Measurements from ENCODE around the gene HTD2.

Gene HTD2

DNA sequence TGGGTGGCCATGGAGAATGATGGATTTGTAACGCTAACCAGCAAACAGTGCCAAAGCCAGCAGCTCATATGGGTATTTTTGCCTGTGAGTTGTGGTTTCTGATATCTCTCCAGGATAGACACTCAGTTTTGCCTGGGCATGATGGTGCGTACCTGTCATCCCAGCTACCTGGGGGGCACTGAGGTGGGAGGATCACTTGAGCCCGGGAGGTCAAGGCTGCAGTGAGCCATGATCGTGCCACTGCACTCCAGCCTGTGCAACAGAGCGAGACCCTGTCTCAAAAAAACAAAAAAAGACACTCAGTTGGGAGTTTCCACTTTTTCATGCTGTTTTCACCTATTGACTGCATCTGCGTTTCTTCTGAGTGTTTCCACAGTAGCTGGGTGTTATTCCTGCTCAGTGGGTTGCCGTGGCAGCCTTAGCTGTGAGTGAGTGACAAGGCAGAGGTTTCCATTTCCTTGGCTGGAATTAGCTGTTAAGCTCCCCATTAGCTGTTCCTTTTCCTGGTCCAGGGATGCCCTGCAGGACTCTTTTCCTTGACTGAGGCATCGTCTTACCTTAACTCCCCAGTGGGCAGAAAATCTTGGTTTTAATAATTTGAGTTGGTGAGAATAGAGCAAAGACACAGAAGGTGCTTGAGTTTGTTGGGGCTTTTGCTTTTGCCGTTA, 14.5 kb upstream of the HTD2 start:
- H3K27me3 ChIP-seq, result no peaks in the 10 kb centered on the region
- H4K20me1 ChIP-seq, result no peaks in the 10 kb centered on the region
- H3K27ac ChIP-seq, result no peak overlapping the region
- H3K36me3 ChIP-seq, result peaks cover 21% of the 10 kb centered on the region
- H3K4me2 ChIP-seq, result no peak overlapping the region
- H3K4me1 ChIP-seq, result no peaks in the 10 kb centered on the region
- no peak overlapping the region for H3K4me3 ChIP-seq
- no peak for TF ChIP-seq Cebpa-rat (IDR thresholded peaks at IDR 0.05)
- H3K9me3 ChIP-seq, result peaks cover 16% of the 10 kb centered on the region
- no peak overlapping the region for H3K9ac ChIP-seq

DNA sequence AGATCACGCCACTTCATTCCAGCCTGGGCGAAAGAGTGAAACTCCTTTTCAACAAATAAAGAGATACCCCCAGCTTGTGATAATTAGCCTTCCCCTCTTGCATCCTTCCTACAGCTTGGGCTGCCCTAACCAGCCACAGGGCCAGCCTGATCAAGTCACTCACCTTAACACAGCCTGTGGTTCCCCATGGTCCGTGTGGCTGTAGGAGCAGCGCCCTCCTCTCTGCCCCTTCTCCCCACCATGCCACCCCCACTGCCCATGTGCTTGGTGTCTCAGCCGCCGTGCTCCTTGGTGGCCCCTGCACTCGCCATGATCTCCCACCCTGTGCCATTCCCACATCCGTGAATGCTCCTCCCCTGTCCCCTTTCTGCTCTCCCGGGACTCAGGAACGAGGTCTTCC, 13.5 kb upstream of the HTD2 start:
- TF ChIP-seq Cebpa-rat (IDR thresholded peaks at IDR 0.05), result no peak

DNA sequence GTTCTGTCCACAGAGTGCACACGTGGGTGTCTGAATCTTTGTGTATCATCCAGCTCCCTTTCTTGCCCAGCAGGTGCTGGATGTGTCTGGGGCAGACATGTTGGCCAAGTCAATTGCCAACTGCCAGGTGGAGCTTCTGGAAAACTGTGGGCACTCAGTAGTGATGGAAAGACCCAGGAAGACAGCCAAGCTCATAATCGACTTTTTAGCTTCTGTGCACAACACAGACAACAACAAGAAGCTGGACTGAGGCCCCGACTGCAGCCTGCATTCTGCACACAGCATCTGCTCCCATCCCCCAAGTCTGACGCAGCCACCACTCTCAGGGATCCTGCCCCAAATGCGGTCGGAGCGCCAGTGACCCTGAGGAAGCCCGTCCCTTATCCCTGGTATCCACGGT, 12.8 kb upstream of the HTD2 start:
- H4K20me1 ChIP-seq, result no peaks in the 10 kb centered on the region
- H3K4me1 ChIP-seq, result no peaks in the 10 kb centered on the region
- no peak overlapping the region for H3K9ac ChIP-seq
- H3K27me3 ChIP-seq, result no peaks in the 10 kb centered on the region
- peaks cover 5% of the 10 kb centered on the region for H3K36me3 ChIP-seq
- H3K9me3 ChIP-seq, result peaks cover 12% of the 10 kb centered on the region; the same call in 1 of the 2 replicates
- no peak for TF ChIP-seq Cebpa-rat (IDR thresholded peaks at IDR 0.05)
- no peak overlapping the region for H3K4me3 ChIP-seq
- H3K27ac ChIP-seq, result no peak overlapping the region
- H3K4me2 ChIP-seq, result no peak overlapping the region

More for the DNA sequence above, 13.5 kb upstream of the HTD2 start:
- Histone ChIP-seq H3K4me1 (no peaks in the 10 kb centered on the region), H3K27ac (no peak overlapping the region), H3K36me3 (peaks cover 11% of the 10 kb centered on the region), H3K4me2 (no peak overlapping the region), H3K9ac (no peak overlapping the region), H3K27me3 (no peaks in the 10 kb centered on the region), H4K20me1 (no peaks in the 10 kb centered on the region), H3K4me3 (no peak overlapping the region), H3K9me3 (peaks cover 16% of the 10 kb centered on the region)

DNA sequence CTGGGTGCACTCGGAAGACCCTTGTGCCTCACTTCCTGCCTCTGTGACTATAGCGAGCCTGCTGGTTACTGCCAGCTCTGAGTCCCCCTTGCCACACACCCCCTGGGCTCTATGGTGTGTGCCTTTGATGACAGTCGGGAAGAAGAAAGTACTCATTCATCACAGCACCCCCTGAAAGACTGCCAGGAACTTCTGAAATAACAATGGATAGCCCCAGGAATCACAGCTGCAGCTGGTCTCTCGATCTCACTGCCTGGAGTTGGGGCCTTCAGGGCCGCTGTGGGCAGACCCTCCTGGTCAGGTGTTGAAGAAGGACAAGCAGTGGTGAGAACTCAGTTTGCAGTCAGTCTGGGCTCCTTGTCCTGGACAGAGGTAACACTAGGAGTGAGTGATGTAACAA, 10.1 kb upstream of the HTD2 start:
- no peaks in the 10 kb centered on the region for H3K27me3 ChIP-seq
- no peak overlapping the region for H3K4me3 ChIP-seq
- H3K4me1 ChIP-seq, result no peaks in the 10 kb centered on the region
- H3K9me3 ChIP-seq, result peaks cover 7% of the 10 kb centered on the region
- H3K9ac ChIP-seq, result no peak overlapping the region
- no peak overlapping the region for H3K27ac ChIP-seq
- no peaks in the 10 kb centered on the region for H4K20me1 ChIP-seq
- H3K36me3 ChIP-seq, result no peaks in the 10 kb centered on the region
- TF ChIP-seq Cebpa-rat (IDR thresholded peaks at IDR 0.05), result no peak
- H3K4me2 ChIP-seq, result no peak overlapping the region

DNA sequence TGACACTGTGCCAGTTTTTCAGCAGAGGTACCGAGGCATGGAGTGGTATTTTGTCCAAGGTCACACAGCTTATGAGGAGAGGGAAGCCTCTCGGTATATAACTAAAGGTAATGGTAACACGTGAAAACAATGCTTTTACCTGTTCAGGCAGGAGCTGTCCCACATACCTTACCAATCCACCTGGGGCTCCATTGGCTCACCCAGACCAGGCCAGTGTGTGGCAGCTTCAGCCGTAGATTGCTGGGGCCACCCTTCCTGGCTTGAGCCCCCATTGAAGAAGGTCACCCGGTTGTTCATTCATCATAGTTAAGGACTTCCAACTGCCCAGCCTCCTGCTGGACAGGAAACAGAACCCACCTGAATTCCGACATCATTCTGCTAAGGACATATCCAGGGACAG, 9.5 kb upstream of the HTD2 start:
- H3K4me1 ChIP-seq, result no peaks in the 10 kb centered on the region
- H3K27ac ChIP-seq, result no peak overlapping the region
- no peak for TF ChIP-seq Cebpa-rat (IDR thresholded peaks at IDR 0.05)
- H4K20me1 ChIP-seq, result no peaks in the 10 kb centered on the region
- H3K4me3 ChIP-seq, result no peak overlapping the region
- no peaks in the 10 kb centered on the region for H3K27me3 ChIP-seq
- H3K9ac ChIP-seq, result no peak overlapping the region
- no peaks in the 10 kb centered on the region for H3K36me3 ChIP-seq
- peaks cover 10% of the 10 kb centered on the region for H3K9me3 ChIP-seq
- no peak overlapping the region for H3K4me2 ChIP-seq

DNA sequence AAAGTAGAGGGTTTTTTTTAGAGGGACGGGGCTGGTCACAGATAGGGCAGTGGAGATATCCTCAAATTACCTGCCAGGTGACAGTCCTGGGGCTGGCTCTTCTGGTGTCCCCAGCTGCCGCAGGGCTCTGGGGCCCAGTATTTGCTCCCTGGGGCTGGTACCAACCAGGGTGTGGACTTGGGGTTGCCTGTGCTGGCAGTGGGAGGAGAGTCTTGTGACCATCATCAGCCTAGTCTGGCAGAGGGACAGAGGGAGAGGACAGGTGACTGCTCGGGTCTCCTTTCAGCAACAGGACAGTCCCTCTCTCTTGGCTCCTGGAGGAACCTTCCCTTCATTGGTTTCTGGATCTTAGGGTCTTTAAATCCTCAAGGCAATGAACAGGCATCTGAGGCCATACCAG, 8.1 kb upstream of the HTD2 start:
- H3K4me3 ChIP-seq, result no peak overlapping the region
- no peaks in the 10 kb centered on the region for H3K36me3 ChIP-seq
- no peaks in the 10 kb centered on the region for H3K27me3 ChIP-seq
- no peaks in the 10 kb centered on the region for H4K20me1 ChIP-seq
- no peak overlapping the region for H3K4me2 ChIP-seq
- peaks cover 11% of the 10 kb centered on the region for H3K9me3 ChIP-seq
- H3K9ac ChIP-seq, result no peak overlapping the region
- TF ChIP-seq Cebpa-rat (IDR thresholded peaks at IDR 0.05), result no peak
- H3K27ac ChIP-seq, result no peak overlapping the region
- no peaks in the 10 kb centered on the region for H3K4me1 ChIP-seq

DNA sequence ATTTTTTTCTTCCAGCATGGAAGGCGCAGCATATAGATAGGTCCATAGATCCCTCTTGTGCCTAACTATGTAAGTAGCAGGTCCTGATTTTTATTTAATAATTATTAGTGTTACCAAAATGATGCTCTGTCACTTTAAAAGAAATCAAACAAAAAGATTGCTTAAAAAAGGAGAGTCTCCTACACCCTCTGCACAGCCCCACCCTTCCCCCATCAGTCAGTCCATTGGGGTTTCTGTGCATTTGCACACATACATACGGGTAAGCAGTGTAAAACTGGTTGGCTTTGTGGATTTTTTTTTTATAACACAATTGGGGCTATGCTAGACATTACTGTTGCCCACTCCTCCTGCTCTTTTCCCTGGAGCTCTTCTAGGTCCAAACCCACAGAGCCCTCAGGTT, 7.2 kb upstream of the HTD2 start:
- no peak overlapping the region for H3K27ac ChIP-seq
- no peak overlapping the region for H3K4me3 ChIP-seq
- H3K9me3 ChIP-seq, result peaks cover 11% of the 10 kb centered on the region
- H3K36me3 ChIP-seq, result no peaks in the 10 kb centered on the region
- no peak overlapping the region for H3K4me2 ChIP-seq
- H4K20me1 ChIP-seq, result no peaks in the 10 kb centered on the region
- H3K27me3 ChIP-seq, result no peaks in the 10 kb centered on the region
- H3K9ac ChIP-seq, result no peak overlapping the region
- TF ChIP-seq Cebpa-rat (IDR thresholded peaks at IDR 0.05), result no peak
- H3K4me1 ChIP-seq, result no peaks in the 10 kb centered on the region

DNA sequence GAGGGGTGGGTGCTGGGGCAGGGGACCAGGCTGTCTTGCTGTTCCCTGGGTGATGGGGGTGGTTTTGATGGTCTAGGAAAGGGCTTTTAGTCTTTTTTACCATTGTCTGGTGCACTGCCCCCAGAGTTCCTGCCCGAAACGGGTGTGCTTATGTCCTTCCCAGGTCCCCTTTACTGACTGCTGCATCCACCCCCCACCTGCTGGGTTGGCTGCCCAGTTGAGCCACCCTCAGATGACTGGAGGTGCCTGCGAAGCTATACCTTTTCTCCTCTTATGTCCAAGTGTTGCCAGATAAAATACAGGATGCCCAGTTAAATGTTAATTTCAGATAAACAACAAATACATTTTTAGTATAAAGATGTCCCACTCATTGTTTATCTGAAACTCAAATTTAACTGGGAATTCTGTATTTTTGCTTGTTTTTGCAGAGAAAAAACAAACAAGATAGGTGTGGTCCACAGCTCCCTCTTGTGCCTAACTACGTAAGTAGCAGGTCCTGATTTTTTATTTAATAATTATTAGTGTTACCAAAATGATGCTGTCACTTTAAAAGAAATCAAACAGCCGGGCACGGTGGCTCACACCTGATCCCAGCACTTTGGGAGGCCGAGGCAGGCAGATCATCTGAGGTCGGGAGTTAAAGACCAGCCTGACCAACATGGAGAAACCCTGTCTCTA, 6.3 kb upstream of the HTD2 start:
- Histone ChIP-seq H3K4me2 (no peak overlapping the region), H3K4me3 (no peak overlapping the region), H3K27me3 (no peaks in the 10 kb centered on the region), H4K20me1 (no peaks in the 10 kb centered on the region), H3K36me3 (no peaks in the 10 kb centered on the region), H3K9ac (no peak overlapping the region), H3K9me3 (peaks cover 11% of the 10 kb centered on the region), H3K27ac (no peak overlapping the region), H3K4me1 (no peaks in the 10 kb centered on the region)
- no peak for TF ChIP-seq Cebpa-rat (IDR thresholded peaks at IDR 0.05)

DNA sequence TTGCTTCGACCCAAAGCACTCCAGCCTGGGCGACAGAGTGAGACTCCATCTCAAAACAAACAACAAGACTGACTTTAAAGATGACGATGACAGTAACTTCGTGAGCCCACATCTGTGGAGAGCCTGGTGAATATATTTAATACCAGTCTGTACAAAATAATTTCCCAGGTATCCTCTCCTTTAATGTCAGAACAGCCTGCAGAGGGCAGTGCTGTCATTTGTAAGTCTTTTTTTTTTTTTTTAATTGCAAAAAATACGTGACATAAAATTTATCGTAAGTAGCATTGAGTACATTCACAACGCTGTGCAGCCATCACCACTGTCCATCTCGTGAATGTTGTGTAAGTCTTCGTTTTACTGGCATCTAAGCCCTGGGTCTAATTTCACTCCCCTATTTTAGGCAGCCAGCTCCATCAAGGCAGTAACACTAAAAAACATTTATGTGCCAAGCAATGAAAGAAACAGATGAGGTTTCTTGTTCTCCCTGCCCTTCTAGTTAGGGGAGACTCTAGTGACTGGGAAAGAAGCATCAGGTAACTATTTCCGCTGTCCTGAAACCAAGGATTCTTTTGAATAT, 1.4 kb downstream of the HTD2 start:
- Histone ChIP-seq H4K20me1 (peaks cover 49% of the 10 kb centered on the region), H3K9ac (peak overlapping the region; percentile 94), H3K9me3 (no peaks in the 10 kb centered on the region), H3K4me1 (peaks cover 21% of the 10 kb centered on the region), H3K4me2 (peak overlapping the region; percentile 91), H3K27me3 (no peaks in the 10 kb centered on the region), H3K4me3 (peak overlapping the region; percentile 84), H3K27ac (no peak overlapping the region), H3K36me3 (peaks cover 49% of the 10 kb centered on the region)
- no peak for TF ChIP-seq Cebpa-rat (IDR thresholded peaks at IDR 0.05)

DNA sequence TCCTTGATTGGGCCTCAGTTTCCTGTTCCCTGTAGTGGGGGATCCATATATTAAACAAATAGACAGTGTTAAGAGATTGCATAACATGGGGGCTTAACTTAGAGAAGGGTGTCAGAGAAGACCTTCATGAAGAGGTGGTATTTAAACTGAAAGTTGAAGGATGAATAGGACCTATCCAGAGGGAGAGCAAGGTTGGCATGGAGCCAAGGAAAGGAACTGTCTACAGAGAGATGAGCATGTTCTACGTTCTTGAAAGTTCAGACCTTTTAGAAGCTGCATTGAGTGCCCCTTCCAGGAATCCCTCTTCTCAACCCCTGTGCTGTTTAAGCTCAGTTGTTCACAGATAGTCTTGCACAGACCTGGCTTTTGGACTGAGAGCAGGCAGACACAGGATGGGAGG, 2.4 kb downstream of the HTD2 start:
- H3K36me3 ChIP-seq, result peaks cover 59% of the 10 kb centered on the region
- peak overlapping the region; percentile 20; the same call in 1 of the 2 replicates for H3K9ac ChIP-seq
- H3K27me3 ChIP-seq, result no peaks in the 10 kb centered on the region
- no peak overlapping the region for H3K27ac ChIP-seq
- peak overlapping the region; percentile 91 for H3K4me2 ChIP-seq
- H4K20me1 ChIP-seq, result peaks cover 54% of the 10 kb centered on the region
- TF ChIP-seq Cebpa-rat (IDR thresholded peaks at IDR 0.05), result no peak
- peaks cover 21% of the 10 kb centered on the region for H3K4me1 ChIP-seq
- no peaks in the 10 kb centered on the region for H3K9me3 ChIP-seq
- H3K4me3 ChIP-seq, result no peak overlapping the region

Data from BLaER1 (cell line).